Chondrocyte (in vitro differentiated cells): ENCODE results near the gene REEP1. TPM values are rescaled to one million over a fixed set of nuclear protein-coding genes. Genes with fewer than 3 reads are reported as not detected.
"Not testable (repeated sequence)": the region's sequence is repeated elsewhere in the genome, so short reads cannot be mapped to it uniquely, and the experiment has no call there.

Source experiments
- DNase-seq: peaks from one replicate; pipeline ENCODE4 v3.0.0; 2021; ENCODE audit warnings: mixed read lengths, low spot score
- H3K27ac Mint-ChIP-seq: one replicate; pipeline ENCODE4 v1.8.0; 2021; ENCODE audit warnings: mild to moderate bottlenecking, moderate library complexity, mixed read lengths; ENCODE audit not compliant: unreplicated experiment
- H3K27me3 Mint-ChIP-seq: 2 replicates; pipeline ENCODE4 v1.8.0; 2021; ENCODE audit warnings: low read depth, mixed read lengths
- H3K36me3 Mint-ChIP-seq: 2 replicates; pipeline ENCODE4 v1.8.0; 2021; ENCODE audit warnings: low read depth, mixed read lengths
- H3K4me1 Mint-ChIP-seq: 2 replicates; pipeline ENCODE4 v1.8.0; 2021; ENCODE audit warnings: low read depth, mild to moderate bottlenecking, mixed read lengths
- H3K4me3 Mint-ChIP-seq: one replicate; pipeline ENCODE4 v1.8.0; 2021; ENCODE audit warnings: mild to moderate bottlenecking, moderate library complexity, mixed read lengths; ENCODE audit not compliant: unreplicated experiment
- H3K9me3 Mint-ChIP-seq: 2 replicates; pipeline ENCODE4 v1.8.0; 2021; ENCODE audit warnings: low read depth, mixed read lengths
- total RNA-seq: library from RNA; stranded (reverse); gene quantifications from 3 replicates; pipeline ENCODE4 v1.2.1, GENCODE V29; 2021
- TF ChIP-seq, protein P1 (sequence below): fragments of 200-600 bp; sonication (generic); IDR thresholded peaks from 2 replicates; pipeline ENCODE4 v1.5.0; 2021; ENCODE audit warnings: antibody characterized with exemption, mild to moderate bottlenecking, moderate library complexity

The REEP1 gene
- total RNA-seq, 1 donor from 2014 or later: 2.4 TPM

DNA sequence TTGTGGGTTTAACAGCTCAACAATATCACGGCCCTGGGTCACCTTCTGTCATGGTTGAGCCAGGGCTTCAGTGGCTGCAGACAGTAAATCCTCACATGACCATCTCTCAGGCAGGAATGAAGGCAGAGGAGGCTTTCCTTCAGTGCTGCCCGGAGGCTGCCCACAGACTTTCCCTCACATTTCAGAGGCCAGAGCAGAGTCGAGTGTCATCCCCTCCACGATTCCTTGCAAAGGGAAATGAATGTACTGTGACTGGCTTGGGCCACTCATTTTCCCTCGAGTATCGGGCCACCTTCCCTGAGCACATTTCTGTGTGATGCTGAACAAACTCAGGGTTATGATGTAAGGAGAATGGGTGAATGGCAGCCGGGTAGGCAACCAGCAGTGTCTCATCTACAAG lies 10.0 kb upstream of the REEP1 start:
- DNase-seq: no peak
- peaks cover 5% of the 10 kb centered on the region for H3K9me3 Mint-ChIP-seq
- H3K27me3 Mint-ChIP-seq: peaks cover 37% of the 10 kb centered on the region
- TF ChIP-seq, protein P1, sequence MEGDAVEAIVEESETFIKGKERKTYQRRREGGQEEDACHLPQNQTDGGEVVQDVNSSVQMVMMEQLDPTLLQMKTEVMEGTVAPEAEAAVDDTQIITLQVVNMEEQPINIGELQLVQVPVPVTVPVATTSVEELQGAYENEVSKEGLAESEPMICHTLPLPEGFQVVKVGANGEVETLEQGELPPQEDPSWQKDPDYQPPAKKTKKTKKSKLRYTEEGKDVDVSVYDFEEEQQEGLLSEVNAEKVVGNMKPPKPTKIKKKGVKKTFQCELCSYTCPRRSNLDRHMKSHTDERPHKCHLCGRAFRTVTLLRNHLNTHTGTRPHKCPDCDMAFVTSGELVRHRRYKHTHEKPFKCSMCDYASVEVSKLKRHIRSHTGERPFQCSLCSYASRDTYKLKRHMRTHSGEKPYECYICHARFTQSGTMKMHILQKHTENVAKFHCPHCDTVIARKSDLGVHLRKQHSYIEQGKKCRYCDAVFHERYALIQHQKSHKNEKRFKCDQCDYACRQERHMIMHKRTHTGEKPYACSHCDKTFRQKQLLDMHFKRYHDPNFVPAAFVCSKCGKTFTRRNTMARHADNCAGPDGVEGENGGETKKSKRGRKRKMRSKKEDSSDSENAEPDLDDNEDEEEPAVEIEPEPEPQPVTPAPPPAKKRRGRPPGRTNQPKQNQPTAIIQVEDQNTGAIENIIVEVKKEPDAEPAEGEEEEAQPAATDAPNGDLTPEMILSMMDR: no peak
- no peak overlapping the region for H3K27ac Mint-ChIP-seq
- no peak overlapping the region for H3K4me3 Mint-ChIP-seq
- no peaks in the 10 kb centered on the region for H3K36me3 Mint-ChIP-seq
- H3K4me1 Mint-ChIP-seq: no peaks in the 10 kb centered on the region

DNA sequence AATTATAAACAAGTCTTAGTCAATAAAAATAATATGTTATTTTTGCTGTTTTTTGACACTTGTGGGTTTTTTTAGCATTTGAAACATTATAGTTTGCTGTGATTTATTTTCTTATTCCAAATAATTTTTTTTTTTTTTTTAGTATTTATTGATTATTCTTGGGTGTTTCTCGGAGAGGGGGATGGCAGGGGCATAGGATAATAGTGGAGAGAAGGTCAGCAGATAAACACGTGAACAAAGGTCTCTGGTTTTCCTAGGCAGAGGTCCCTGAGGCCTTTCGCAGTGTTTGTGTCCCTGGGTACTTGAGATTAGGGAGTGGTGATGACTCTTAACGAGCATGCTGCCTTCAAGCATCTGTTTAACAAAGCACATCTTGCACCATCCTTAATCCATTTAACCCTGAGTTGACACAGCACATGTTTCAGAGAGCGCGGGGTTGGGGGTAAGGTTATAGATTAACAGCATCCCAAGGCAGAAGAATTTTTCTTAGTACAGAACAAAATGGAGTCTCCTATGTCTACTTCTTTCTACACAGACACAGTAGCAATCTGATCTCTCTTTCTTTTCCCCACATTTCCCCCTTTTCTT lies 8.5 kb upstream of the REEP1 start:
- DNase-seq, H3K4me1 Mint-ChIP-seq, H3K36me3 Mint-ChIP-seq, H3K4me3 Mint-ChIP-seq, H3K27ac Mint-ChIP-seq: not testable (repeated sequence)
- Mint-ChIP-seq H3K9me3 (peaks cover 17% of the 10 kb centered on the region), H3K27me3 (peaks cover 39% of the 10 kb centered on the region)

DNA sequence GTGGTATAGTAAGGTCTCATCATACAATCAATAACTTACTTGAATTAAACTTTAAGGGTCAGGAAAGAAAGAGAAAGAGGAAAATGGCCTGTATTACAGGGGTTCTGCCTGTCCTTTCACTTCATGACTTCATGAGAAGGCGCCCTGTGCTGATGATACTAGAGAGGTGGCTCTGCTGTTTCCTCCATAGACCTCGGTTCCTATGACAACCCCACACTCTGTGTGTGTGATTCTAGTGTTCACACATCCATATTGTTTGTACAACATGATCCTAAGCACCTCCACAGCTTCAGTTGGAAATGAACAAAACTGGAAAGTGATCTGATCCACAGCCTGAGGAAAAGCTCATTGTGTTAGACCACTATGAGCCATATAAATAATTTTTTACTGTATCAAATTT lies 7.0 kb upstream of the REEP1 start:
- no peak overlapping the region for H3K4me3 Mint-ChIP-seq
- H3K27me3 Mint-ChIP-seq: peaks cover 49% of the 10 kb centered on the region
- H3K9me3 Mint-ChIP-seq: peaks cover 15% of the 10 kb centered on the region
- peaks cover 4% of the 10 kb centered on the region for H3K36me3 Mint-ChIP-seq
- TF ChIP-seq, protein P1: no peak
- no peak overlapping the region for H3K27ac Mint-ChIP-seq
- no peaks in the 10 kb centered on the region for H3K4me1 Mint-ChIP-seq
- DNase-seq: no peak

GRCh38 chr2:86342488-86342887 lies 5.1 kb upstream of the REEP1 start:
- H3K36me3 Mint-ChIP-seq: peaks cover 4% of the 10 kb centered on the region
- H3K27me3 Mint-ChIP-seq: peaks cover 54% of the 10 kb centered on the region
- H3K9me3 Mint-ChIP-seq: peaks cover 15% of the 10 kb centered on the region
- TF ChIP-seq, protein P1: no peak
- no peak for DNase-seq
- no peak overlapping the region for H3K4me3 Mint-ChIP-seq
- no peak overlapping the region for H3K27ac Mint-ChIP-seq
- H3K4me1 Mint-ChIP-seq: peaks cover 5% of the 10 kb centered on the region

- TF ChIP-seq, protein P1: no peak
- Mint-ChIP-seq H3K4me1 (peaks cover 9% of the 10 kb centered on the region), H3K27ac (no peak overlapping the region), H3K27me3 (peaks cover 52% of the 10 kb centered on the region), H3K4me3 (no peak overlapping the region), H3K9me3 (peaks cover 15% of the 10 kb centered on the region), H3K36me3 (peaks cover 4% of the 10 kb centered on the region)
- no peak for DNase-seq
Measured at GRCh38 chr2:86341470-86341869, 4.0 kb upstream of the REEP1 start.

DNA sequence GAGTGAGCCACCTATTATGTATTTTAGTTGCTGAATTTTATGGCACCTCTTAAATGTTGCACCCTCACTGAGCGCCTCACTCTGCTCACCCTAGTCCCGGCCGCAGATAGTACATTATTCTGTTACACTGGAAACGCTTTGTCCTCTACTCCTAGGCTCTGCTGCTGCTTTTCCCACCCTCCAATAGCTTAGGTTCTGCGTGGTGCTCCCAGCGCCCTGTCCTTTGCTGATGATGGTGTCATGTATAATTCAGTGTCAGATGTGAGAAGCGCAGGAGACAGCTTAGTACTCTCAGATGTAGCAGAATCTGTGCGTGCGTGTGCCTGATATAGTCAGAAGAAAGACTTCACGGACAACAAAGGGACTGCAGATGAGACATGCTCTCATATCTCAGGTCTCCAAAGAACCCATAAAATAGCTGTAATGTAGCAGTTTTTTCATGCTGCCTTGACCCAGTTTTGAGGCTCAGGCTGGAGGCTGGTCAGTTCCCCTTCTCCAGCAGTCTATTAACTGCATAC lies 1.4 kb upstream of the REEP1 start:
- H3K27ac Mint-ChIP-seq: no peak overlapping the region
- peaks cover 52% of the 10 kb centered on the region for H3K27me3 Mint-ChIP-seq
- TF ChIP-seq, protein P1: no peak
- peaks cover 15% of the 10 kb centered on the region for H3K9me3 Mint-ChIP-seq
- H3K4me1 Mint-ChIP-seq: peaks cover 14% of the 10 kb centered on the region
- no peak for DNase-seq
- H3K36me3 Mint-ChIP-seq: peaks cover 4% of the 10 kb centered on the region
- H3K4me3 Mint-ChIP-seq: no peak overlapping the region
